ENCODE results near the gene MAX. TPM values are rescaled to one million over a fixed set of nuclear protein-coding genes. Genes with fewer than 3 reads are reported as not detected.
A peak's percentile ranks its signal among the peaks of the same experiment; 100 is the strongest.

MAX gene
- total and polyA plus RNA-seq, 2 of the 13 experiments (the other 11 are each of a cell fraction or from before 2014, with no cell fraction given): 28.5 to 29.3 TPM

- TF ChIP-seq ZNF234 (CRISPR knock-in tag; conservative IDR thresholded peaks at IDR 0.05): 0 out of 2 replicates have a peak, but pooled peaks have one; percentile 67
- no peak for TF ChIP-seq ZNF550 (CRISPR knock-in tag; IDR thresholded peaks at IDR 0.05; ENCODE audit: borderline replicate concordance)
- TF ChIP-seq YEATS4 (CRISPR knock-in tag; IDR thresholded peaks at IDR 0.05; ENCODE audit: borderline replicate concordance): 0 out of 2 replicates have a peak, but pooled peaks have one; percentile 2
- peak; percentile 55 for TF ChIP-seq HDAC1 (CRISPR knock-in tag; IDR thresholded peaks at IDR 0.05)
- TF ChIP-seq ZNF670 (CRISPR knock-in tag; IDR thresholded peaks at IDR 0.05; ENCODE audit: borderline replicate concordance): 0 out of 2 replicates have a peak, but pooled peaks have one; percentile 61
- no peak for TF ChIP-seq NPAS2 (CRISPR knock-in tag; IDR thresholded peaks at IDR 0.05; ENCODE audit: borderline replicate concordance)
- TF ChIP-seq EEA1 (CRISPR knock-in tag; IDR thresholded peaks at IDR 0.05; ENCODE audit: borderline replicate concordance): 0 out of 2 replicates have a peak, but pooled peaks have one; percentile 66
- no peak for TF ChIP-seq CSRNP2 (CRISPR knock-in tag; conservative IDR thresholded peaks at IDR 0.05; ENCODE audit: low read depth)
- TF ChIP-seq THYN1 (CRISPR knock-in tag; IDR thresholded peaks at IDR 0.05; ENCODE audit: borderline replicate concordance, low read depth): no peak
- no peak for TF ChIP-seq U2AF1 (optimal IDR thresholded peaks at IDR 0.05; ENCODE audit: low read depth, low read length)
- no peak for TF ChIP-seq ZHX2 (IDR thresholded peaks at IDR 0.05; ENCODE audit: low read depth)
- TF ChIP-seq ZHX2 (CRISPR knock-in tag; IDR thresholded peaks at IDR 0.05; ENCODE audit: borderline replicate concordance): no peak
- TF ChIP-seq ZNF841 (CRISPR knock-in tag; IDR thresholded peaks at IDR 0.05; ENCODE audit: borderline replicate concordance): no peak
- TF ChIP-seq MAFG (CRISPR knock-in tag; IDR thresholded peaks at IDR 0.05): no peak
- TF ChIP-seq ZNF800 (CRISPR knock-in tag; IDR thresholded peaks at IDR 0.05): no peak
- peak; percentile 53 for TF ChIP-seq AGO2 (optimal IDR thresholded peaks at IDR 0.05; ENCODE audit: low read depth, low read length)
- TF ChIP-seq SPEN (CRISPR knock-in tag; IDR thresholded peaks at IDR 0.05; ENCODE audit: low read depth): peak; percentile 37
- TF ChIP-seq ZNF317 (CRISPR knock-in tag; IDR thresholded peaks at IDR 0.05): no peak
- TF ChIP-seq SIN3A (IDR thresholded peaks at IDR 0.05; ENCODE audit: borderline replicate concordance, low read depth, low read length): no peak
- TF ChIP-seq RBFOX2 (IDR thresholded peaks at IDR 0.05; ENCODE audit: low read depth, low read length): peak; percentile 65
These were observed 481 bp downstream of the MAX start (continued) for GRCh38 chr14:65101631-65102440.

All from HepG2 (cell line).